ENCODE results near the gene SSTR5.

Gene SSTR5

GRCh38 chr16:1099189-1100083, 26.9 kb downstream of the SSTR5 start:
- DNase-seq (ENCODE audit: low read depth): no peak
- no peak for TF ChIP-seq CTCF (IDR thresholded peaks at IDR 0.05; ENCODE audit: low read length, missing control alignments)
- H3K4me3 ChIP-seq (replicated peaks; ENCODE audit: low read depth, low read length): no peak overlapping the region

- TF ChIP-seq CTCF (IDR thresholded peaks at IDR 0.05; ENCODE audit: low read length, missing control alignments): no peak
- DNase-seq (ENCODE audit: low read depth): no peak
- no peak overlapping the region for H3K4me3 ChIP-seq (replicated peaks; ENCODE audit: low read depth, low read length)
Measured at GRCh38 chr16:1100084-1100800, 27.7 kb downstream of the SSTR5 start.

- no peak overlapping the region for H3K4me3 ChIP-seq (replicated peaks; ENCODE audit: low read depth, low read length)
- TF ChIP-seq CTCF (IDR thresholded peaks at IDR 0.05; ENCODE audit: low read length, missing control alignments): no peak
- DNase-seq (ENCODE audit: low read depth): no peak
Measured at GRCh38 chr16:1101133-1101532, 28.6 kb downstream of the SSTR5 start.

GRCh38 chr16:1101573-1102332, 29.2 kb downstream of the SSTR5 start:
- no peak overlapping the region for H3K4me3 ChIP-seq (replicated peaks; ENCODE audit: low read depth, low read length)
- no peak for DNase-seq (ENCODE audit: low read depth)
- no peak for TF ChIP-seq CTCF (IDR thresholded peaks at IDR 0.05; ENCODE audit: low read length, missing control alignments)

GRCh38 chr16:1102333-1102700, 29.8 kb downstream of the SSTR5 start:
- DNase-seq (ENCODE audit: low read depth): no peak
- no peak overlapping the region for H3K4me3 ChIP-seq (replicated peaks; ENCODE audit: low read depth, low read length)
- no peak for TF ChIP-seq CTCF (IDR thresholded peaks at IDR 0.05; ENCODE audit: low read length, missing control alignments)

GRCh38 chr16:1102921-1103635, 30.5 kb downstream of the SSTR5 start:
- no peak overlapping the region for H3K4me3 ChIP-seq (replicated peaks; ENCODE audit: low read depth, low read length)
- peak; percentile 14 for TF ChIP-seq CTCF (IDR thresholded peaks at IDR 0.05; ENCODE audit: low read length, missing control alignments)
- DNase-seq (ENCODE audit: low read depth): peak; percentile 16
